Chondrocyte (in vitro differentiated cells): ENCODE results near the gene NPW. TPM values are rescaled to one million over a fixed set of nuclear protein-coding genes. Genes with fewer than 3 reads are reported as not detected.

Source experiments
- DNase-seq: peaks from one replicate; pipeline ENCODE4 v3.0.0; 2021; ENCODE audit warnings: mixed read lengths, low spot score
- H3K27ac Mint-ChIP-seq: one replicate; pipeline ENCODE4 v1.8.0; 2021; ENCODE audit warnings: mild to moderate bottlenecking, moderate library complexity, mixed read lengths; ENCODE audit not compliant: unreplicated experiment
- H3K27me3 Mint-ChIP-seq: 2 replicates; pipeline ENCODE4 v1.8.0; 2021; ENCODE audit warnings: low read depth, mixed read lengths
- H3K36me3 Mint-ChIP-seq: 2 replicates; pipeline ENCODE4 v1.8.0; 2021; ENCODE audit warnings: low read depth, mixed read lengths
- H3K4me1 Mint-ChIP-seq: 2 replicates; pipeline ENCODE4 v1.8.0; 2021; ENCODE audit warnings: low read depth, mild to moderate bottlenecking, mixed read lengths
- H3K4me3 Mint-ChIP-seq: one replicate; pipeline ENCODE4 v1.8.0; 2021; ENCODE audit warnings: mild to moderate bottlenecking, moderate library complexity, mixed read lengths; ENCODE audit not compliant: unreplicated experiment
- H3K9me3 Mint-ChIP-seq: 2 replicates; pipeline ENCODE4 v1.8.0; 2021; ENCODE audit warnings: low read depth, mixed read lengths
- total RNA-seq: library from RNA; stranded (reverse); gene quantifications from 3 replicates; pipeline ENCODE4 v1.2.1, GENCODE V29; 2021
- TF ChIP-seq, protein P1 (sequence below): fragments of 200-600 bp; sonication (generic); IDR thresholded peaks from 2 replicates; pipeline ENCODE4 v1.5.0; 2021; ENCODE audit warnings: antibody characterized with exemption, mild to moderate bottlenecking, moderate library complexity

The NPW gene
- total RNA-seq, 1 donor from 2014 or later = 2.5 TPM

DNA sequence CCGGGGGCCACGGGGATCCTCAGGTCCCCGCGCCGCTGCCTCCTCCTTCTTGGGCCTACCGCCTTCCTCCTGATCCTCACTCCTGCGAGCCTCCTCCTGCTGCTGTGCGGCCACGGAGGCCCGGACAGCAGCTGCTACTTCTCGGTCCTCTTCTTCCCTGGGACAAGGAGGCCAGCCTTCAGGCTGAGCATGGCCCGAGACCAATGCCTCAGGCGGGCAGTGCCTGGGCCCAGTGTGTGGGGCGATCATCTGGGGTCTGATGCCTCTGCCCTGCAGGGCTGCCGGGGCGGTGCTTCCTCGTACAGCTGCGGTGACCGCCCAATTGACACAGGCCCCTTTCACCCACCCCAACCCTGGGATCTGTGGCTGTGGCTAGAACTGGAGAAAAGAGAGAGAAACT lies 18.6 kb upstream of the NPW start:
- peaks cover 11% of the 10 kb centered on the region for H3K36me3 Mint-ChIP-seq
- peaks cover 16% of the 10 kb centered on the region for H3K4me1 Mint-ChIP-seq
- no peaks in the 10 kb centered on the region for H3K27me3 Mint-ChIP-seq
- no peaks in the 10 kb centered on the region for H3K9me3 Mint-ChIP-seq
- no peak for DNase-seq
- TF ChIP-seq, protein P1, sequence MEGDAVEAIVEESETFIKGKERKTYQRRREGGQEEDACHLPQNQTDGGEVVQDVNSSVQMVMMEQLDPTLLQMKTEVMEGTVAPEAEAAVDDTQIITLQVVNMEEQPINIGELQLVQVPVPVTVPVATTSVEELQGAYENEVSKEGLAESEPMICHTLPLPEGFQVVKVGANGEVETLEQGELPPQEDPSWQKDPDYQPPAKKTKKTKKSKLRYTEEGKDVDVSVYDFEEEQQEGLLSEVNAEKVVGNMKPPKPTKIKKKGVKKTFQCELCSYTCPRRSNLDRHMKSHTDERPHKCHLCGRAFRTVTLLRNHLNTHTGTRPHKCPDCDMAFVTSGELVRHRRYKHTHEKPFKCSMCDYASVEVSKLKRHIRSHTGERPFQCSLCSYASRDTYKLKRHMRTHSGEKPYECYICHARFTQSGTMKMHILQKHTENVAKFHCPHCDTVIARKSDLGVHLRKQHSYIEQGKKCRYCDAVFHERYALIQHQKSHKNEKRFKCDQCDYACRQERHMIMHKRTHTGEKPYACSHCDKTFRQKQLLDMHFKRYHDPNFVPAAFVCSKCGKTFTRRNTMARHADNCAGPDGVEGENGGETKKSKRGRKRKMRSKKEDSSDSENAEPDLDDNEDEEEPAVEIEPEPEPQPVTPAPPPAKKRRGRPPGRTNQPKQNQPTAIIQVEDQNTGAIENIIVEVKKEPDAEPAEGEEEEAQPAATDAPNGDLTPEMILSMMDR = no peak
- H3K4me3 Mint-ChIP-seq = no peak overlapping the region
- no peak overlapping the region for H3K27ac Mint-ChIP-seq

DNA sequence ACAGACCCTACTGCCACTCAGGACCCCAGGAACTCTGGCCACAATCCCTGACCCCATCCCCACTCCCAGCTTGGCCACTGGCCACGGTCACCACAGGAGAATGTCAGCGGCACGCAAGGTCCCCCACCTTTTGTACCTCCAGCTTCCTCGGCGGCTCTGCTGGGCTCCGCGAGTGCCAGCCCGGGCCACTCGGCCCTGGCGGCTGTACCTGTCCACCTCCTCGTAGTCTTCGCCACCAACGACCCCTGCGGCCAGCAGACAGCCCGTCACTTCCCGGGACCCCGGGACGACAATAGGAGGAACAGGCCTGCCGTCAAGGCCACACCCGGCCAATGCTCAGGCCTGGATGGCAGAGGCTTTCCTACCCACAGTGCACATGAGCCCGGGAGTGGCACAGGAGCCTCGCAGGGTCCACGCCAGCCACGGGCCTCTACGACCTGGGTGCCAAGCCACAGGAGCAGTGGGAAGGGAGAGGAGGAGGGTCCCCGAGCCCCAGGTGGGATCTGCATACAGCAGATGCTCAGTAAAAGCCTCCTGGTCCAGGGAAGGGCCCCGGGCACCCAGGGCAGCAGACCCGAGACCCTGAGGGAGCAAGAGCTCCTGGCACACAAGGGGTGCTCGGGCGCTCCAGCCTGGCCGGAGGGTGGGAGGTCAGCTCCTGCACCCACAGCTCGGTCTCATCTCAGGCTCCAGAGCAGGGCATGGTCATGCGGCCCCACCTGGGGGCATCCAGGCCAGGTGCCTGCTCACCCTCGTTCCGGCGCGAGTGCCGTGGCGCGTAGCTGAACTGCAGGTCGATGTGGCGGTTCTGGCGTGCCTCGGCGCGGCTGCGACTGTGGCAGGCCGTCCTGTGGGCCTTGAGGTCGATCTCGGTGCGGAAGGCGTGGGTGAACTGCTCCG lies 17.9 kb upstream of the NPW start:
- TF ChIP-seq, protein P1 = no peak
- no peaks in the 10 kb centered on the region for H3K9me3 Mint-ChIP-seq
- peaks cover 11% of the 10 kb centered on the region for H3K36me3 Mint-ChIP-seq
- H3K4me1 Mint-ChIP-seq = peaks cover 21% of the 10 kb centered on the region
- H3K27ac Mint-ChIP-seq = no peak overlapping the region
- no peak overlapping the region for H3K4me3 Mint-ChIP-seq
- DNase-seq = no peak
- no peaks in the 10 kb centered on the region for H3K27me3 Mint-ChIP-seq

DNA sequence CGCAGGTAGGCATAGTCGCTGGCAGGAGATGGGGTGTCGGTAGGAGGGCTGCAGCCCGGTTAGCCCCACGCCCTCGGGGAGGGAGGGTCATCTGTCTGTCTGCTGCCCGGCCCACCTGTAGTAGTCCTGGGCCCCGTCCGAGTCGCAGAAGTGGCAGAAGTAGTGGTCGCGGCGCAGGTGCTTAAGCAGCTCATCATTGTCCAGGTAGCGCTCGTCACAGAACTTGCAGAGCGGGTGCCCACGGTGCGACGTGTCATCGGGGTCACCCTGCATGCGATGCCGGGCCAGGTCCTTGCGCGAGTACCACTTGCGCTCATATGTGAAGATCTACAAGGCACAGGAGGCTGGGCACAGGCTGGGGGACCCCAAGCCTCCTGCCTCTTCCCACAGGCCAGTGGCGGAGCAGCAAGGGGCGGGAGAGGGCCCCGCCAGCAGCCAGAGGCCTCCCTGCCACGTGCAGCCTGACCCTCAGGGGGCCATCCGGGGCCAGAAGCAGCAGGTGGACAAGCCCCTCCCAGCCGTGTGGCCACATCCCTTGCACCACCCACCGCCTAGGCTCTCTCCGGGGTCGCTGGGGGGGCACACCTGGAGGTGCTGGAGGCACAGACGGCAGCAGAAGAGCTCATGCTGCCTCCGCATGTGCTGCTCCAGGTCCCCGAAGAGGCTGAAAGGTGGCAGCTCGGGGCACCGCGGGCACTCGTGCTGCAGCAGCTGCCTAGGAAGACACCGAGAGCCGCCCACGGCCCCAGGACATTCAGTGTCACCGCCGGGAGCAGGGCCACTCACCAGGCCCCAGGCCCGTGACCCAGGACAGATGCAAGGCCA lies 17.0 kb upstream of the NPW start:
- no peak overlapping the region for H3K4me3 Mint-ChIP-seq
- no peak overlapping the region for H3K27ac Mint-ChIP-seq
- no peaks in the 10 kb centered on the region for H3K27me3 Mint-ChIP-seq
- H3K4me1 Mint-ChIP-seq = peaks cover 30% of the 10 kb centered on the region
- no peaks in the 10 kb centered on the region for H3K9me3 Mint-ChIP-seq
- TF ChIP-seq, protein P1 = no peak
- no peak for DNase-seq
- peaks cover 8% of the 10 kb centered on the region for H3K36me3 Mint-ChIP-seq

DNA sequence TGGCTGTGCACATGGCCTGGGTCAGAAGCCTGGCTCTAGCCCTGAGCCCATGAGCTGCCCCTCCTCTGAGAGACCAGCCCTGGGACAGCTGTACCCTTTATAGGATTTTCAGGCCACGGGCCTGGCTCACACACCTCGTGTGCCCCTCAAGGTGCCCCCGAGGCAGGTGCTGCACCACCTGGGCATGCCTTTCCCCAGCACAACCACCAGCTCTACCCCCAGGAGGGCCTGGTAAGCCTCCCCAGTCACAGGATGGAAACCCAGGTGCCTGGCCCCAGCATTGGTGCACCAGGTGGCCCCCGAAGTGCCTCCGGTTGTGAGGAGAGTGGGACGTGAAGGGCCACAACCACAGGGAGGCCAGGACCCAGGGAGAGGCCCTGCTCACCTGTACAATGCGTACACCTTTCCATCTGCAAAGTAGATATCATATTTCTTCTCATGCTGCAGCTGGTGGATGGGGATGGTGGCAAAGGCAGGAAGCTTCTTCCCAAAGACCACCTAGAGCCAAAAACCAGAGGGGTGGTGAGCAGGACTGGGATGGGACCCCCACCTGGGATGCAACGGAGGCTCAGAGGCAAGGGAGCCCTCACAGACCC lies 16.3 kb upstream of the NPW start:
- Mint-ChIP-seq H3K36me3 (peaks cover 7% of the 10 kb centered on the region), H3K9me3 (no peaks in the 10 kb centered on the region), H3K27ac (no peak overlapping the region), H3K4me3 (no peak overlapping the region), H3K27me3 (no peaks in the 10 kb centered on the region), H3K4me1 (peaks cover 35% of the 10 kb centered on the region)
- TF ChIP-seq, protein P1 = no peak
- no peak for DNase-seq
